ENCODE results near the gene ATP9B. TPM values are rescaled to one million over a fixed set of nuclear protein-coding genes. Genes with fewer than 3 reads are reported as not detected.

Gene ATP9B
- polyA plus RNA-seq, 3 donors = 7.2 to 20.3 (median 14.0) TPM

DNA sequence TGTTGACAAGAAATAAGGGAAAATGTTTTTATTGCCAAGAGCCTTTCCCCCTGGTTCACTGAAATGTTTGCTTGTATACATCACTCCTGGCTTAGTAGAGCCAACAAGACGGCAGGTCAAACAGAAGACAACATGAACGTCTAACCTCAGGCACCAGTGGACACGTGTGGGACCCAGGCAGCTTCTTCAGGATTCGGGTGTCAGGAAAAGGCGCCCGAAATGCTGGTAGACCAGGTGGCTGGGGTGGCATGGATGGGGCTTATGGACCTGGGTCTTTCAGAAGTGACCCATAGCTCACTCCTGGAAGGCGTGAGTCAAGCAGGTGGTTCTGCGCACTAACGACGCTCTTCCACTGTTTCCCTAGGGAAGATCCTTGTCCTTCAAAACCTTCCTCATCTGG lies 303.3 kb downstream of the ATP9B start:
- H3K36me3 ChIP-seq (replicated peaks in 1 of 2; ENCODE audit: control insufficient read depth in 1 of 2, insufficient read depth in 2 of 2, low read length in 2 of 2) = peaks cover 14 to 24% of the 10 kb centered on the region in 2 donors
- H4K20me1 ChIP-seq (ENCODE audit: insufficient read depth, low read length) = no peaks in the 10 kb centered on the region
- Mint-ChIP-seq H3K9me3 (peaks cover 0 to 4% (median 0%) of the 10 kb centered on the region in 7 donors), H3K36me3 (peaks cover 45 to 70% of the 10 kb centered on the region in 2 donors), H3K4me1 (peaks cover 10% of the 10 kb centered on the region), H3K4me3 (no peak overlapping the region), H3K27ac (no peak overlapping the region), H3K27me3 (ENCODE audit: low read depth in 3 of 3) (no peaks in the 10 kb centered on the region)
- no peaks in the 10 kb centered on the region for H3K27me3 ChIP-seq (ENCODE audit: control insufficient read depth in 2 of 2, insufficient read depth in 2 of 2, low read length in 2 of 2)
- no peak overlapping the region for H3K4me2 ChIP-seq (replicated peaks; ENCODE audit: extremely low read depth, low read length, poor library complexity, severe bottlenecking)
- WGBS (ENCODE audit: insufficient coverage) = 90% methylated on average over 6 of the region's 10 CpGs
- intact Hi-C loops (cut with micrococcal nuclease) = no loop called here
- no peaks in the 10 kb centered on the region for H3K79me2 ChIP-seq (ENCODE audit: insufficient read depth, low read length)
- no peaks in the 10 kb centered on the region for H3K4me1 ChIP-seq (ENCODE audit: control insufficient read depth in 1 of 2, insufficient read depth in 2 of 2, low read length in 2 of 2)
- H3K4me3 ChIP-seq (replicated peaks in 1 of 3; ENCODE audit: low read depth in 2 of 3, low read length in 3 of 3) = no peak overlapping the region
- no peak overlapping the region for H3K27ac ChIP-seq (ENCODE audit: low read depth in 1 of 2, low read length in 2 of 2)
- no peaks in the 10 kb centered on the region for H3K9me3 ChIP-seq (replicated peaks in 1 of 2; ENCODE audit: control insufficient read depth in 1 of 2, insufficient read depth in 1 of 2, low read length in 2 of 2)
- no peak overlapping the region for H2AFZ ChIP-seq (ENCODE audit: insufficient read depth, low read depth, low read length, poor library complexity, severe bottlenecking)
- TF ChIP-seq, protein P1, sequence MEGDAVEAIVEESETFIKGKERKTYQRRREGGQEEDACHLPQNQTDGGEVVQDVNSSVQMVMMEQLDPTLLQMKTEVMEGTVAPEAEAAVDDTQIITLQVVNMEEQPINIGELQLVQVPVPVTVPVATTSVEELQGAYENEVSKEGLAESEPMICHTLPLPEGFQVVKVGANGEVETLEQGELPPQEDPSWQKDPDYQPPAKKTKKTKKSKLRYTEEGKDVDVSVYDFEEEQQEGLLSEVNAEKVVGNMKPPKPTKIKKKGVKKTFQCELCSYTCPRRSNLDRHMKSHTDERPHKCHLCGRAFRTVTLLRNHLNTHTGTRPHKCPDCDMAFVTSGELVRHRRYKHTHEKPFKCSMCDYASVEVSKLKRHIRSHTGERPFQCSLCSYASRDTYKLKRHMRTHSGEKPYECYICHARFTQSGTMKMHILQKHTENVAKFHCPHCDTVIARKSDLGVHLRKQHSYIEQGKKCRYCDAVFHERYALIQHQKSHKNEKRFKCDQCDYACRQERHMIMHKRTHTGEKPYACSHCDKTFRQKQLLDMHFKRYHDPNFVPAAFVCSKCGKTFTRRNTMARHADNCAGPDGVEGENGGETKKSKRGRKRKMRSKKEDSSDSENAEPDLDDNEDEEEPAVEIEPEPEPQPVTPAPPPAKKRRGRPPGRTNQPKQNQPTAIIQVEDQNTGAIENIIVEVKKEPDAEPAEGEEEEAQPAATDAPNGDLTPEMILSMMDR (IDR thresholded peaks at IDR 0.05) = no peak
- H3K9ac ChIP-seq (ENCODE audit: insufficient read depth, low read length, poor library complexity, severe bottlenecking) = no peak overlapping the region
- no peak for DNase-seq

DNA sequence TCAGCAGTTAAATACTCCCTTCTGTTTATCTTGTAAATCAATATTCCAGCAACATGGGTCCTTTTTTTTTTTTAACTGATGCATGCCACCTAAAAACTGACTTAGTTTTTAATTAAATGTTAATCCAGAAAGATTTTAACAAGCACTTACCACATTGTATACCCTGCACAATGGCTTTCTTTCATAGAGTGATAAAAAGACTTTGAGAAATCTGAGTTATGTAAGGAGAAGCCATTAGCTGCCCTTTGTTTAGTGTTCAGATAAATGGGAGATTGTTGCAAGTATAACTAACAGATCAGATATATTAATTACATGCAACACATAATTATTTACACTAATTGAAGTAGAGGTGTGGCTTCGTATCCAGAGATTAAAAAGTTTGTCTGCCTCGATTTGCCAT lies 303.8 kb downstream of the ATP9B start:
- Histone ChIP-seq H3K36me3 (replicated peaks in 1 of 2; ENCODE audit: control insufficient read depth in 1 of 2, insufficient read depth in 2 of 2, low read length in 2 of 2) (peaks cover 15 to 30% of the 10 kb centered on the region in 2 donors), H2AFZ (ENCODE audit: insufficient read depth, low read depth, low read length, poor library complexity, severe bottlenecking) (no peak overlapping the region), H3K4me3 (replicated peaks in 1 of 3; ENCODE audit: low read depth in 2 of 3, low read length in 3 of 3) (no peak overlapping the region), H3K27ac (ENCODE audit: low read depth in 1 of 2, low read length in 2 of 2) (no peak overlapping the region), H3K4me2 (replicated peaks; ENCODE audit: extremely low read depth, low read length, poor library complexity, severe bottlenecking) (no peak overlapping the region), H4K20me1 (ENCODE audit: insufficient read depth, low read length) (no peaks in the 10 kb centered on the region), H3K27me3 (ENCODE audit: control insufficient read depth in 2 of 2, insufficient read depth in 2 of 2, low read length in 2 of 2) (no peaks in the 10 kb centered on the region), H3K4me1 (ENCODE audit: control insufficient read depth in 1 of 2, insufficient read depth in 2 of 2, low read length in 2 of 2) (no peaks in the 10 kb centered on the region), H3K9me3 (replicated peaks in 1 of 2; ENCODE audit: control insufficient read depth in 1 of 2, insufficient read depth in 1 of 2, low read length in 2 of 2) (no peaks in the 10 kb centered on the region), H3K79me2 (ENCODE audit: insufficient read depth, low read length) (no peaks in the 10 kb centered on the region), H3K9ac (ENCODE audit: insufficient read depth, low read length, poor library complexity, severe bottlenecking) (no peak overlapping the region)
- Mint-ChIP-seq H3K27me3 (ENCODE audit: low read depth in 3 of 3) (no peaks in the 10 kb centered on the region), H3K4me1 (peaks cover 10% of the 10 kb centered on the region), H3K36me3 (peaks cover 45 to 71% of the 10 kb centered on the region in 2 donors), H3K9me3 (peaks cover 0 to 4% (median 0%) of the 10 kb centered on the region in 7 donors), H3K4me3 (no peak overlapping the region), H3K27ac (no peak overlapping the region)
- DNase-seq = no peak
- intact Hi-C loops (cut with micrococcal nuclease) = no loop called here
- WGBS (ENCODE audit: insufficient coverage) = no CpG with 5 or more reads among the region's 2 CpGs
- TF ChIP-seq, protein P1 (IDR thresholded peaks at IDR 0.05) = no peak

All from CD14-positive monocyte (primary cell).